Choroid plexus epithelial cell (primary cell): Measurements from ENCODE around the gene IQCF2.
"Not testable (repeated sequence)": the region's sequence is repeated elsewhere in the genome, so short reads cannot be mapped to it uniquely, and the experiment has no call there.

ENCODE experiments used
- DNase-seq: peaks from one replicate; pipeline ENCODE4 v3.0.0-alpha.2; 2010; ENCODE audit warnings: low read depth
- H3K4me3 ChIP-seq: 2 replicates; pipeline ENCODE4 v1.5.1; 2011; ENCODE audit warnings: low read depth, mild to moderate bottlenecking, control low read depth, low read length, moderate library complexity
- CTCF ChIP-seq: conservative IDR thresholded peaks from 2 replicates; pipeline ENCODE4 v1.5.1; 2011; ENCODE audit warnings: low read depth, mild to moderate bottlenecking, control low read depth, inconsistent platforms, low read length, moderate library complexity

The IQCF2 gene

GRCh38 chr3:51819709-51820406, 41.6 kb upstream of the IQCF2 start:
- H3K4me3 ChIP-seq = no peak overlapping the region
- TF ChIP-seq CTCF = peak; percentile 25
- DNase-seq = no peak

- no peak overlapping the region for H3K4me3 ChIP-seq
- no peak for DNase-seq
- no peak for TF ChIP-seq CTCF
Measured at GRCh38 chr3:51828297-51828696, 33.1 kb upstream of the IQCF2 start.

- H3K4me3 ChIP-seq = no peak overlapping the region
- DNase-seq = no peak
- no peak for TF ChIP-seq CTCF
Measured at GRCh38 chr3:51830345-51830744, 31.1 kb upstream of the IQCF2 start.

GRCh38 chr3:51830836-51831385, 30.5 kb upstream of the IQCF2 start:
- TF ChIP-seq CTCF = no peak
- no peak overlapping the region for H3K4me3 ChIP-seq

GRCh38 chr3:51836606-51837005, 24.8 kb upstream of the IQCF2 start:
- TF ChIP-seq CTCF = no peak
- no peak overlapping the region for H3K4me3 ChIP-seq
- no peak for DNase-seq

More at GRCh38 chr3:51830836-51831385, 30.5 kb upstream of the IQCF2 start:
- no peak for DNase-seq

GRCh38 chr3:51845129-51845528, 16.3 kb upstream of the IQCF2 start:
- no peak overlapping the region for H3K4me3 ChIP-seq
- TF ChIP-seq CTCF = no peak
- no peak for DNase-seq

- peak; percentile 1 for DNase-seq
- not testable (repeated sequence) for H3K4me3 ChIP-seq
Measured at GRCh38 chr3:51855411-51855810, 6.0 kb upstream of the IQCF2 start.
